ENCODE data around the gene DCUN1D3.
"Not testable (repeated sequence)": the region's sequence is repeated elsewhere in the genome, so short reads cannot be mapped to it uniquely, and the experiment has no call there.

DCUN1D3 gene

GRCh38 chr16:20860995-20861394, 39.2 kb downstream of the DCUN1D3 start:
- not testable (repeated sequence) for DNase-seq

DNA sequence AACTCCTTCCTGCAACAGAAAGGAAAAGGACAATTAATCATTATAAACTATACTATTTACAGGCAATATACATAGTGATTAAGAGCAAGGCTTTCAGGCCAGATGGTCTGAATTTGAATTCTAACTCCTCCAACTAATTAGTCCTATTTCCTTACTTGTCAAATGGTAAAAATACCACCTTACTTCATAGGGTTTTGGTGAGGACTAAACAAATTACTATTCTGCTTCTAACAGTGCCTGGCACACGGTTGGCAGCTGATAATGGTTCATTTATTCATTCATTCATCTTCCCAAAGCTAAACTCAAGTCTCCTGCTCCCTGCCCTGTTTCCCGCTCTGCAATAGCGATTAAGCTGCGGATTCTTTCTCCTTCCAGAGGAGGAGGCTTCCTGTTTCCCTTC, 39.8 kb downstream of the DCUN1D3 start:
- DNase-seq, result no peak

- no peak for DNase-seq
These were observed 40.5 kb downstream of the DCUN1D3 start for GRCh38 chr16:20859699-20860098.

DNA sequence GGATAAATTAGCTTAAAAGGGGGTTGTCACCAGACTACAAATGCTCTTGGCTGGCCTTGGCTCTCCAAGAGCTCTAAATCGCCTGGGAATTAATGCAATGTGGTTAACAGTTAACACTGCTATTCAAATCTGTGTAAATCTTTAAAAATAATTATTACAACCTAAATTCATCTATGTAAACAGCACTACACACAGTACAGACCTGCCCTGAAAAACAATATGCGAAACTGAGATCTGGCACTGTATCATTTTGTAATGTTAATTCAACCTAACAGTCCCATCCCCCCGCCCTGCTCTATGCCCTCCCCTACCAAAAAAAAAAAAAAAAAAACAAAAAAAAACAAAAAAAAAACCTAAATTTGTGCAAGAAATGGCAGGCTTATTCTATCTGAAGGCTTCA, 40.9 kb downstream of the DCUN1D3 start:
- no peak for DNase-seq

DNA sequence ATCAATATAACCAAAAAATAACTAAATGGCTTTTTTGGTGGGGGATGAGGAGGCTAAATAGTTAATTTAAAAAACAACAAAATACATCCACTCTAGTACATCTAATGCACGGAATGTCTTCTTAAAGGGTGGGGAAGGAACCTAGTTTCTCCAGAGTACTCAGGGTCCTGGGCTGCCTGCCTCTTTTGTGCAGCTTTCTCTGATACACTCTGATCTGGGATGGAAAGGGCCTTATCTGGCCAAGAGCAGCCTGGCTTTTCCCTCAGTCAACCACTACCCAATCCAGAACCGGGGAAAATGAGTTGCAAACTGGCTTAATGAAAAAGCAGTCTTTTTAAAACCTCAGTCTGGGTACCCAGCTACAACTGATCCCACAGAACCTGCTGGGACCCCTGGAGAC, 42.9 kb downstream of the DCUN1D3 start:
- no peak for DNase-seq

GRCh38 chr16:20854963-20855362, 45.2 kb downstream of the DCUN1D3 start:
- no peak for DNase-seq

GRCh38 chr16:20853981-20854620, 46.1 kb downstream of the DCUN1D3 start:
- no peak for DNase-seq

DNA sequence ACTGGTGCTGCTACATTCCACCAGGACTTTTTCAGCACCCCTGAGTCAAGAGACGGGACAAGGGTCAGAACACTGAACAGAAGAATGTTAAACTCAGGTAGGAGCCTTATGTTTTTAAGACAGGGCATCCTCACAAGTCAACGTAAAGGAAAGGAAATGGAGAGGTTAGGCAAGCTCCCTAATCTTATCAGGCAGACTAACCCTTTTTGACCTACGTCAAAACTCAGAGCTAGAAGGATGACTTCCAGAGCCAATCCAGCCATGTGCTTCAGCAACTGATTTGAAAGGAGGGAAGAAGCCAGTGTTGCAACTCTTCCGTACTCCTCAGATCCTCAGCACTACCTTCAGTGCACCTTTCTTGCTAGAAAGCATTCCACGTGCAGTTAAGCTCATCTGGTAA, 47.0 kb downstream of the DCUN1D3 start:
- no peak for DNase-seq

DNA sequence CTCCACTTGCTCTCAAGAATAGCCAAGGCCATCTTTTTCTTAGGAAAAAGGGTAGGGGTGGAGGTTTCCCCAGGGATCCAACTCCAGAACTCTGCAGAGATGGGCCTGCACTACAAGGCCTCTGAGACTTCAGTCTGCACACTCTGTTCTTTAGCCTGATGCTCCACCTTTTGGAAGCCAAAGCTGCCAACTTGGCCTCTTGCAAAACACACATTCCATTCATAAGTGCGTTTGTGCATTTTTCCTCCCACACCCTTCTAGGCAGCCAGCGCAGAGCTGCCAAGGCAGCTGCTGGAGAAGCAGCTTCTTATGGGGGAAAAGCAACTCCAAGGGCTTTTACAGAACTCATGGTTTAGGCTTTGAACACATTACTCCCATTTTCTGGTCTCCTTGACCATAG, 48.6 kb downstream of the DCUN1D3 start:
- no peak for DNase-seq

GRCh38 chr16:20850981-20851380, 49.2 kb downstream of the DCUN1D3 start:
- DNase-seq, result no peak

DNA sequence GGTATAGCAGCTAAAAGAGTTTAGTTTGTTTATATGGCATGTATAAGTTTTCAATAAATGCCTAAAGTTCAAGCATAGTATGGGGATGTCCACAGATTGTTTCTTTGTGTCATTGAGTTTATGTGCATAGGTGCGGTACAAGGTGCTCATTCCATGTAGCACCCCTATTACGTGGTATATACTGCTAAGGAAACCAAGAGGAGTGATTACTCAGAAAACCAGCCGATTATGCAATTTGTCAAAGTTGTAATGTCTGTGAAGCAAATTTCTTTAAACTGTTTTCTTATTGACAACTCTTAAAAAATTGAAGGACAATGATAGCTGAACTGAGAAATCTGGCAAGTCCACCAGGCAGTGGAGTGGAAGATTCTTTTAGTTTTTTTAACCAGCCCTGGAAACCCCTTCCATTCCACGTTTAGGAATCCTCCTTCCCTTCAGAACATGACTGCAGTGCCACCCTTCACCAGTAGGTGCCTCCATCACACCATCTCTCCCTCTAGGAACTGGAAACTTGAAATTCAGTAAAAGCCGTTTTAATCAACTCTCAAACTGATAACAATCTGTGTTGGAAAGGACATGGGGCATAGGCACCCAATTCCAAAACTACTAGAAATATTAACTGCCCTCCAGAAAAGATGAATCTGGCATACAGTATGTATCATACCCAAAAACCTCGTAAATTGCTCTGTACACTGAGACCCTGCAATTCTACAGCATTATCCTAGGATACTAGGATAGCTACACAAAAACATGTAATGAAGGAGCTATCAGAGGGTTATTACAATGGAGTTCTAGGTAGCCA, 50.4 kb downstream of the DCUN1D3 start:
- peak; percentile 68 for DNase-seq

DNA sequence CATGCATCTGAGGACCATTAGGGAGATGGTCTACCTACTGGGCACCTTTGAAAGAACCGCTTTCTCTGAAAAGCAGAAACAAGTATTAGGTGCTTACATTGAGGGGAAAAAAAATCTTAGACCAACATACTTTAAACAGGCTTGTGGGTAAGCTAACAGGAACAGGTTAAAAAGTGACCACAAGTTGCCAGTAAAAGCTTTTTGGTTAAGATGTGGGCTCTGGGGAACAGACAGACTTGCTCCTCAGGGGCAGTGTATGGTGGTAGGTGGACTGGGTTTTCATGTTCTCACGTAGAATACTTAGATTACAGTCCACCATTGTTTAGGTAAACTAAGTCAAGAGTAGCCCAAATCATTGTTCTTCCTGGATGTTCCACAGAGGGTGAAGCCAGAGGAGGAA, 52.6 kb downstream of the DCUN1D3 start:
- no peak for DNase-seq

- DNase-seq, result no peak
These were observed 53.6 kb downstream of the DCUN1D3 start for GRCh38 chr16:20846551-20846950.

- DNase-seq, result no peak
These were observed 54.1 kb downstream of the DCUN1D3 start for GRCh38 chr16:20846030-20846429.

DNA sequence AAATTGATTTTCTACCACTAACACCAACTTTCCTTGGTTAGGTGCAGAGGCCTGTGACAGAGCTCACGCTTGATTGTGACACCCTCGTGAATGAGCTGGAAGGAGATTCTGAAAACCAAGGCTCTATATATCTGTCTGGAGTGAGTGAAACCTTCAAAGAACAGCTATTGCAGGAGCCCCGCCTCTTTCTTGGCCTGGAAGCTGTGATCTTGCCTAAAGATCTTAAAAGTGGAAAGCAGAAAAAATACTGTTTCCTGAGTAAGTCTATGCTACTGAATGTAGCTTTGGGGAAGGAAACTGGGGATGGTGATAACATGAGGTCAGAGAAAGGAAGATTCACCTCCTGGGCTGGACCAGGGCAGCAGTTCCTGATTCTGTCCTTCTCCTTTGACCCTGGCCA, 55.6 kb downstream of the DCUN1D3 start:
- no peak for DNase-seq

DNA sequence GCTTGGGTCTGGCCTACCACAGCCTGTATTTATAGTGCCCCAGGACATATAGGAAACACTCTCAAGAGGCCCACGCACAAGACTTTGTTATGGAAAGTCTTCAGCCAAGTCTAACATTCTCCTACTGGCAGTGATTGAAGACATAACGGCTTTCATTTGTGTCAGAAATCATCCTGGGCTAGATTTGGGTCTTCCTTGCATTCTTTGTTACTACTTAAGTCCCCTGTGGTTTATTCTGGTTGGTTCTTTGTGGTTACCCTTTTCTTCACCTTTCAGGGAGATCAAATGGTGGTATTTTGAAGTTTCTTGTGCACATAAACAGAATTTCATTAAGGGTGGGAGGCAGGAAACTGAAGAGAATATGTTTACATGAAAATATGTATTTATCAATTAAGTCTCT, 56.1 kb downstream of the DCUN1D3 start:
- no peak for DNase-seq

DNA sequence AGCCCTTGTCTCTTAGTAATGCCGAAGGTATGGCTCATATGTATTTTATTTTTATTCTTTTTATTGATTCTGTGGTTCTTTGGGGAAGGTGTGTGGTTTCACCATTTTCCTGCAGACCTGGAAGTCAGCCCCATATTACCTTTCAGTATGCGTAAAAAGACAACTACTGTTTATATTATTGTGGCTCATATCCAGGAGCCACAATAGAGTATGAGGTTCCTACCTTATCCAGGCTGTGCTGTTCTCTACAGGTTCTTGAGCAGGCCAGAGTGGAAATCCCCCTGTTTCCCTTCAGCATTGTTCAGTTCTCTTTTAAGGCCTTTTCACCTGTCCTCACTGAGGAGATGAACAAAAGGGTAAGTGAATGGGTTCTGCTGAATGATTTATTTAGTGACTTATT, 60.7 kb downstream of the DCUN1D3 start:
- DNase-seq, result no peak

DNA sequence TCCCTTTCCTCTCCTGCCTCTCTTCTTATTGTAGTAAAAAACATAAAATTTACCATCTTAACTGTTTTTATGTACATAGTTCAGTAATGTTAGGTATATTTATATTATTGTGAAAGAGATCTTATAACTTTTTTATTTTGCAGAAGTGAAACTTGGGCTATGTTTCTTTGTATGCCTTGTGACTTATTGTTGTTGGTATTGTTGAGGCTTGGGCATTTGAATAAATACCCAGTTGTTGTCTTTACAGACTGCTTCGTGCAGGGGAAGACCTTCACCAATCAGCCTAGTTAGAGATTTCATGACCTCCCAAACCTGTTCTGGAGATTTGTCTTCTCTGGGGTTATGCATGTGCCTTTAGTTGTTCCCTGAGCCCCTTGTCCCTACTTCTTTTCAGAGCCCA, 61.9 kb downstream of the DCUN1D3 start:
- DNase-seq, result no peak

DNA sequence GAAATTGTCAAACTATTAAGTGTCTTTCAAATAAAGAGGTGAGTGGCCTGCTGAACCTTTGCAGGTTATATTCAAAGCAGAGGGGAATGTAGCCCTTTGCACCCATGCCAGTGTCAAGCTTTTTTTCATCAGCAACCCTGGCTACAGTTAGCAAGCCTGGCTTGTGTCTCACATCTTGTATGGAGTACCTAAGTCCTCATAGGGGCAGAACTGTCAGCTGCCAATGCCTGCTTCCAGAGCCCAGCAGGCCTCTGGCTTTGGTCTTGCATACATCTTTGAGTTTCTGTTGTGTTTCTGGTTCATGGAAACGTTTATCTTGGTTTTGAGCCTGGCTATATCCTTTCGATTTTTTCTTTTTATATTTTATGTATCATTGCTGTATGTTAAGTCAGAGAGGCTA, 67.1 kb downstream of the DCUN1D3 start:
- DNase-seq, result no peak

DNA sequence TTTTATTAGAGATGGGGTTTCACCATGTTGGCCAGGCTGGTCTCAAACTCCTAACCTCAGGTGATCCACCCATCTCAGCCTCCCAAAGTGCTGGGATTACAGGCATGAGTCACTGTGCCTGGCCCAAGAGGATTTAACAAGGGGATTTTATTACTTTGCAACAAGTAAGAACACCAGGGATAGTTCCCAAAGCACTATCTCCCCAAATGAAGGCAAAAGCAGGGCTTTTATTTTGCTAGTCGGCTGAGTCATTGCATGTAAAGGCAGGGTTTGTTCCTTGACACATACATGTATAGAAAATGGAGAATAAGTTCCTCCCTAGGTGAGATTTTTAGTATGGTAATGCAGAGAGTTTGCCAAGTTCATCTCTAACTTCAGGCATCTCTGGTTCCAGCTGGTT, 69.8 kb downstream of the DCUN1D3 start:
- DNase-seq, result no peak

GRCh38 chr16:20829536-20829935, 70.6 kb downstream of the DCUN1D3 start:
- no peak for DNase-seq

DNA sequence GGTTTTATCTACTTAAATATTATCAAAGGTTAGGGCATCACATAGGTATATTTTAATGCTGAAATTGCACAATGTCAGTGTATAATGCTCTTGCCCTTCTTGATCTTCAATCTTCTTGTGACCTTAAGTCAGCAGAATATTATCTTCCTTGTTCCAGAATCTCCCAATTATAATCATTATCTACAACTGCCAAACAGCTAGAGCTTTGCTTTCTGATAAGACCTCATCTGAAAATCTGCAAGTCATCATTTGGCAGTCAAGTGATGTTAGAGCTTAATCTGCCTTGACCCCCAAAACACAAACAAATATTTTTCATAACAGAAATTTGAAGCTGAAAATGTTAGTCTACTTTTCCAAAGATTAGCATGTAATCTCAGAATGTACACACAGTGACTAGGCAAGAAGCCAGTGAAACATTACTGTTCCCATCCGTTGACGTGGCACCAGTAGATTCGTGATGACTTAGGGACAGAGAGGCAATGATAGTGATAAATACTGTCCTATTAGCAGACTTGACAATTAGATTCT, 74.1 kb downstream of the DCUN1D3 start:
- DNase-seq, result no peak

- no peak for DNase-seq
These were observed 77.4 kb downstream of the DCUN1D3 start for GRCh38 chr16:20822521-20823325.

DNA sequence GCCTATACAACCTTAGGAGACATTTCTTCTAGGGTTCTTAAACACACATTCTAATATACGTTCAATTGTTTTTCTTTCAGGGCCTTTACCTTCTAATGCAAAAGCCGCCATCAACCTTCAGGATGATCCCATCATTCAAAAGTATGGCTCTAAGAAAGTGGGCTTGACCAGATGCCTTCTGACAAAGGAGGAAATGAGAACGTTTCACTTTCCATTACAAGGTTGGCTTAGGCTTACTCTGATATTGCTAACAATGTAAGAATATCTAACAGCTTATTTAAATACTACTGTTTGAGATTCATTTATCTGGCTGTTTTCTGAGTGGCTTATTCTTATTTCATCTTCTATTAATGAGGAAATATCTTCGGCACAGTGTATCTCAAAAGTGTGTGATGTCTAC, 78.5 kb downstream of the DCUN1D3 start:
- no peak for DNase-seq

Measured in activated CD4-positive, alpha-beta T cell treated with anti-CD3 and anti-CD28 coated beads, Interleukin-2, amount 50 U/mL, for 1 hour (primary cell).